Activated CD4-positive, CD25-positive, alpha-beta regulatory T cell treated with anti-CD3 and anti-CD28 coated beads, Interleukin-2, amount 50 U/mL, for 24 hours (primary cell): Measurements from ENCODE around the gene PNRC1.
"Not testable (repeated sequence)": the region's sequence is repeated elsewhere in the genome, so short reads cannot be mapped to it uniquely, and the experiment has no call there.

ENCODE experiments used
- ATAC-seq, 2 donors: fragments of 150-1000 bp; cut with Tn5 transposase; one replicate each; pipeline ENCODE4 v1.10.0; 2021; ENCODE audit warnings: mild to moderate bottlenecking in 1 of 2, moderate library complexity in 1 of 2

The PNRC1 gene

DNA sequence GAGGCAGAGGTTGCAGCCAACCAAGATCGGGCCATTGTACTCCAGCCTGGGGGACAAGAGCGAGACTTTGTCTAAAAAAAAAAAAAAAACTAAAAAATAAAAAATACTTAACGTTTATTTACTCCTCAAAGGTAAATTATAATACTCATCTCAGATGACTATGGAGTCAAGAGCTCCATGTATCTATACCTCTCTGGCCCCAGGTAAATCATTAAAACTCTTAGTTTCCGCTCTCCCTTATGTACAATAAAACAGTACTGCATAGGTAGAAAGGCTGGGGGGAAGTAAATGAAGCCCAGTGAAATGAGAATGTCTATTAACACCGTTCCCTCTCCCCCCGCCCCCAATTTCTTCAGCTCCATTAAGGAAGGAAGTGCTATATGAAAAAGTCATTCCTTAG lies 36.2 kb downstream of the PNRC1 start:
- ATAC-seq: no peak

DNA sequence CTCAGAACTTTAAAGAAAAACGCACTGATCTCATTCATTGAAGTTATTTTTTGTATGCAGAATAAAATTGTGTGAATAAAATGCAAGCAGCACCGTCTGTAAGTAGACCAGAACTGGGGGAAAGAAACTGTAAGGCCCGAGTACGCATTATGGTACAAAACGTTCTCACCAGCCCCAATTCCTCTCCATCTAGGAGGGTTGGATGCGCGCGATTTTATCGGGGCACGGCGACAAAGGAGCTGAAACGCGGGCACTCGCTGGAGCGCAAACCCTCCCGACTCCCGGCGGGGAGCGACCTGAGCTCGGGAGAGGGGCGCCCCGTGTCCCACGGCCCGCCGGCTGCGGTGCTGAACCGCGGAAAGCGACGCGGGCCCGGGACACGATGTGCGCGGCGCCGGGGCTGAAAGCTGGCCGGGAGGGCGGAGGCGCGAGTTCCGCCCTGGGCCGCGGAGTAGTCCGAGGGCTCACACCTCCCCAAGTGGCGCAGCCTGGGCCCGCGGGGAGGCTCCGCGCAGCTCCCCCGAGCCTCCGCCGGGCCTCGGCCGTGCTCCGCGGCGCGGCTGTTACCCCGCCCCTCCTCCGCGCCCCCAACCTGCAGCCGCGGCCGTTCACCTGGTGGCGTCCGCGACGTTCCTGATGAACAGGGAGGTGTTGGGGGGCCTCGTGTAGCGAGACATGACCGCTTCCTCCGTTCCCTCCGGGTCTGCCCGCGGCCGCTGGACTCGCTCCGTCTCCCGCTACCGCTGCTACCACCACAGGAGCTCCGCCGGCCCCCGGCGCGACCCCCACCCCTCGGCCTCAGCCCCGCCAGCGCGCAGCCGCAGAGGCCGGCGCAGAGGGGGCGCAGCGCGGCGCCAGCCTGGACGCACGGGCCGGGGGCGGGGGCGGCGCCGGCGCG lies 36.9 kb downstream of the PNRC1 start, which contains the start of gene SRSF12:
Gene SRSF12, minus strand, starts transcription at position 861 of the 898 bp plus-strand sequence. Its CDS starts 184 bp downstream, at position 677.
- peak; percentile 75 to 81 for ATAC-seq

DNA sequence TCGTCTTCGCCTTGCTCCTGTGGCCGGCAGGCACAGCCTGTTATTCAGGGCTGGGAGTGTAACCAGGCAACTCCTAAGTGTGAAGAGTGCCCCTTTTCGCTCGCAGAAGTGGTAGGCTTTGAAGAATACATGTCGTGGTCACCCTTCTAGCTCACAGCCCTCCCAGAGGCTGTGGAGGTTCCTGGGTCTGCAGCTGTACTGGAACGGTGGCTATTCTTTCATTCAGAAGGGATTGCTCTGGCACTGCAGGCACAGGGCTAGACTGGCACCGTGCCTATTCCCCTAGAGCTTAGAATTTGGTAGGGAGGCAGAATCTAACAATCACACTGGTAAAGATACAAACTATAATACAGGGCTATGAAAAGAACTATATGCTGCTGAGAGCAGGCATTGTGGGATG lies 38.4 kb downstream of the PNRC1 start:
- no peak for ATAC-seq

DNA sequence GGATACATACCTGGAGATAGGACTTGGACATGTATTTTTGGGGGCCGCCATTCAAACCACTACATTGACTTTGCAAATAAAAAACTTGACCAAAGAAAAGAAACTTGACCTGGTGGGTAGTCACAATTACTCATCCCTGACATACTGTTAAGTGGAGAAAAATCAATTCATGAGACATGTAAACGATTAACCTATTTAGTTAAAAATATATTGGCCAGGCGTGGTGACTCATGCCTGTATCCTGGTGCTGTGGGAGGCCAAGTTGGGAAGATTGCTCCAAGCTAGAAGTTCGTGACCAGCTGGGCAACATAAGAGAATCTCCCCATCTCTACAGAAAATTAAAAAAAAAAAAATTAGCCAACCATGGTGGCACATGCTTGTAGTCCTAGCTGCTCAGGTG lies 39.8 kb downstream of the PNRC1 start:
- no peak for ATAC-seq

DNA sequence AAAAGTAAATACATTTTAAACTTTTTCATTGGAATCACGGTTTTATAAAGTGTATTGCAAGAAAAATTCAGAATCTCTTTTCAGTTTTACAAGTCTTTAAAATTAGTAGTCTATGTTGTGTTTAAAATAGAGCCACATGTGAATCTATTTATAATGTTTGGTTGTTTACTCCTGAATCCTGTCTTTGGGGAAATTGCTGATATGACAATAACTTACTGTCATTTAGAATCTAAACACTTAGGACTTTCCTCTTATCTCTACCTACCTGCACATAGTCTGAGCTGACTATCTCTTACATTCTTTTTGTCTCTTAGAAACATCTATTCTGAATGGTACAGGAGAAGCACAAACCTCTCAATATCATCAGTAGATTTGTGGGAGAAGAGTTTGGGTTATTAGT lies 41.4 kb downstream of the PNRC1 start:
- ATAC-seq: no peak

DNA sequence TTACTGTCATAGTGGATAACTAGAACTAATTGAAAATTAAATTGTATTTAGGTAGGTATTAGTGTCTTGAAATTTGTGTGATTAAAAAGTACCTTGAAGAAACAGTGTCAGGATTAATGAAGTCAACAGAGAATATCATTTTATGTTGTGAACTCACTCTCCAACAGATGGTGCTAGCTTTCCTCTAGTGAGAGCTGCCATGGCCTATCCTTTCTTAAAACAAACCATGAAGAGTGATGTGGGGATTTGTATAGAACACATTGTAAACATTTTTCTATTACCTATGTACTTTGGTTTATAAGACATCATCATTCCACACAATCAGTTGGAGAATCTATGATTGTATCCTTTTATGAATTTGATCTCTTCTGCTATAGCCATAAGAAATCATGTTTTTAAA lies 42.1 kb downstream of the PNRC1 start:
- ATAC-seq: no peak

DNA sequence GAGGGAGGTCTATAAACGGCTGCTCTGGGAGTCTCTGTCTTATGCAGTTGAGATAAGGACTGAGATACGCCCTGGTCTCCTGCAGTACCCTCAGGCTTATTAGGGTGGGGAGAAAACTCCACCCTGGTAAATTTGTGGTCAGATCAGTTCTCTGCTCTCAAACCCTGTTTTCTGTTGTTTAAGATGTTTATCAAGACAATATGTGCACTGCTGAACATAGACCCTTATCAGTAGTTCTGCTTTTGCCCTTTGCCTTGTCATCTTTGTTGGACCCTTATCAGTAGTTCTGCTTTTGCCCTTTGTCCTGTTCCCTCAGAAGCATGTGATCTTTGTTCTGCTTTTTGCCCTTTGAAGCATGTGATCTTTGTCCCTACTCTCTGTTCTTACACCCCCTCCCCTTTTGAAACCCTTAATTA lies 47.7 kb downstream of the PNRC1 start:
- not testable (repeated sequence) for ATAC-seq

DNA sequence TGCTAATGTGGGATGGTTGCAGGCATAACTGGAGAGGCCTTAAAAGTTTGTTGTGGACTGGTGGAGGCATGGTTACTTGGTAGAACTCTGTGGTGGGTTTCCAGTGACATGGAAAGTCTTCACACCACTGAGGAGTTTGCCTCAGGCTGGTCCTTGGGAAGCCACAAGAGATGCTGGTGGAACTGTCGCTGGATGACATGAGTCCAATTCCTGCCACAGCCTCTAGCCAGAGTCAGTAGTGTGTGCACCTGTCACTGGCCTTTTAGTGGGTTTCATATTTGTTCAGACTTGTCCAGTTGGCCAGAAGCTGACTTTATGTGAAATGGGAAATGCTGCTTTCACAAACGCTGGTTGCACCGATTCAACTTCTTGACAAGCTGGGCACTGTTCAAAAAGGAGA lies 51.0 kb downstream of the PNRC1 start:
- no peak for ATAC-seq

DNA sequence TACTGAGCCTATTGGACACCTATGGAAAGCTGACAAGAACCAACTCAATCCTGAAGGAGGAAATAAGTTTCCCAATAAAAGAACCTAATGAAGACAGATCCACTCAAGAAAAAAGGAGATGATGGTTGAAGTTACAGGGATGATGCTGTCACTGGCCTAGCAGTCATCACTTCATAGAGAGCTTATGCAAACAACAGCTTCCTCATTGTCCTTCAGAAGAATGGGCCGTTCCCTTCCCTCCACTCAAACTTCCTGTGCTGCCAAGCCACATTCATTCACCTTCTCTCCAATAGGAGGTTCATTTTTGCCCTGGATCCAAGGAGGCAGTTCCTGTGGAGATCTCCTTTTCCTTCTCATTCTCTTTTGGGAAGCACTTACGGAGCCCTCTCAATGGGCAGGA lies 51.5 kb downstream of the PNRC1 start:
- ATAC-seq: no peak

DNA sequence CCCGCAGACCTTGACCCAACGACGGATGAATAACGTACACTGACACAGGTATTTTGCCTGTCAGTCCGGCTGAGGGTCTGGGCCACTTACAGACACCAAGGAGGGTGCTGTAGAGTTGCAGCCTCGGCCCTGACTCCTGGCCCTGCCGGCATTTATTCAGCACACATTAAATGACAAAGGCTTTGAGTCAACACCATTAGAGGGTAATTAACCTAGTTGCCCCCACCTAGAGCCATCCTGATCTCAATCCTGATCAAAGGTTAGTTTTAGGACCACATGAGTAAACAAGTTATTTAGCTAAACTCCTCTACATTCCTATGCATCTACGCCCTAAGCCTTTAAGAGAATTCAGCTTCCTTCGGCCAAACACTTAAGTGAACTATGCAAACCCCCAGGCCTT lies 53.4 kb downstream of the PNRC1 start:
- ATAC-seq: no peak

DNA sequence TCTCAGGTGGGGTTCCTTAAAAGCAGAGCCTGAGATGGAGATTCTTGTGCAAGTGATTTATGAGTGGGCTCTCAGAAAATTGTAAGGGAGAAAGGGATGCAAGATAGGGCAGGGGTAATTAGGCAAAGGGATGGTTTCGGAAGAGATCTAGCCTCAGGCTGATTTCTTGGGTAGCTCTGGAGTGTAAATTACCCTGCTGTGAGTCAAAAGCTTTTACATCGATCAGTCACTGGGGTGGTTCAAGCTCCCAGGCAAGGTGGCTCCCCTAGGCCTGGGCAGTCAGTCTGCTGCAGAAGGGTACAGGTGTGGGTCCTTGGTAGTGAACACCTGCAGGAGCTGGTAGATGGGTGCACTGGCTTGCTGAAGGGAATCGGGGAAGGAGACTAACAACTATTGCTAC lies 54.2 kb downstream of the PNRC1 start:
- ATAC-seq: no peak
